Sigmoid colon (tissue), 7 donors: Measurements from ENCODE around the gene SKI. TPM values are rescaled to one million over a fixed set of nuclear protein-coding genes. Genes with fewer than 3 reads are reported as not detected.

Experiments
- DNase-seq: peaks from one replicate; pipeline ENCODE4 v3.0.0-alpha.2; 2019
- H3K27ac ChIP-seq, 4 donors: fragments of 200-600 bp; sonication (generic); one replicate each; pipeline ENCODE4 v1.5.1; 2016 to 2019; ENCODE audit warnings: mild to moderate bottlenecking in 1 of 4
- H3K27me3 ChIP-seq, 3 donors: fragments of 200-600 bp; sonication (generic); one replicate each; pipeline ENCODE4 v1.5.1; 2019; ENCODE audit warnings: mild to moderate bottlenecking in 1 of 3
- H3K36me3 ChIP-seq, 4 donors: fragments of 200-600 bp; sonication (generic); one replicate each; pipeline ENCODE4 v1.5.1; 2016 to 2019
- H3K4me1 ChIP-seq, 4 donors: fragments of 200-600 bp; sonication (generic); one replicate each; pipeline ENCODE4 v1.5.1; 2017 to 2019
- H3K4me3 ChIP-seq, 4 donors: fragments of 200-600 bp; sonication (generic); one replicate each; pipeline ENCODE4 v1.5.1; 2017 to 2019; ENCODE audit warnings: mild to moderate bottlenecking in 2 of 4, moderate library complexity in 1 of 4
- H3K9me3 ChIP-seq, 4 donors: fragments of 200-600 bp in 3 of 4; sonication (generic) in 3 of 4; one replicate each; pipeline versions ENCODE4 v1.5.1 to v1.6.1; 2013 to 2019
- EP300 ChIP-seq, 4 donors: sonication (generic); formaldehyde crosslinking; IDR thresholded peaks; one replicate each; pipeline ENCODE4 v1.6.1; 2017; ENCODE audit warnings: antibody characterized with exemption in 4 of 4
- POLR2A ChIP-seq, 2 donors: fragments of 450-650 bp; IDR thresholded peaks; one replicate each; pipeline ENCODE4 v1.6.1; 2016; ENCODE audit warnings: antibody characterized with exemption in 2 of 2, mild to moderate bottlenecking in 2 of 2, moderate library complexity in 2 of 2
- POLR2AphosphoS5 ChIP-seq, 4 donors: sonication (generic); formaldehyde crosslinking; IDR thresholded peaks; one replicate each; pipeline ENCODE4 v1.6.1; 2017; ENCODE audit warnings: antibody characterized with exemption in 4 of 4
- WGBS, 2 donors: extraction: QIAGEN DNeasy Blood & Tissue Kit; methylation state at CpG; one replicate each; pipeline ENCODE4 v1.1.7; 2013; 5-methylcytosine and 5-hydroxymethylcytosine counted together
- intact Hi-C: fragments of 100-400 bp; cut with DNase I; formaldehyde crosslinking; loops from one replicate; pipeline ENCODE4 v1.15.1; 2023
- polyA plus RNA-seq, 3 donors: library from polyadenylated mRNA; stranded (reverse); fragments of 200-250 nt; gene quantifications; one replicate each; pipeline ENCODE4 v1.2.3, GENCODE V29; 2013
- total RNA-seq, 4 donors: library from RNA; depleted of rRNA; stranded (reverse); fragments of >200 nt; gene quantifications; one replicate each; pipeline ENCODE4 v1.1.0, GENCODE V29; 2016
- TF ChIP-seq, protein P1 (sequence below), 4 experiments: fragments of 450-650 bp in 3 of 4; fragments of 200-600 bp in 1 of 4; IDR thresholded peaks; one replicate each; pipeline ENCODE4 v1.5.1; 2016 to 2019; ENCODE audit warnings: antibody characterized with exemption in 4 of 4, mild to moderate bottlenecking in 3 of 4, moderate library complexity in 2 of 4
- donor health status: healthy with polysubstance abuse.
- donor health status: Bipolar disorder and iron deficiency.
- donor health status: healthy.

The SKI gene
- total and polyA plus RNA-seq, 7 donors = 5.8 to 50.4 (median 19.3) TPM

DNA sequence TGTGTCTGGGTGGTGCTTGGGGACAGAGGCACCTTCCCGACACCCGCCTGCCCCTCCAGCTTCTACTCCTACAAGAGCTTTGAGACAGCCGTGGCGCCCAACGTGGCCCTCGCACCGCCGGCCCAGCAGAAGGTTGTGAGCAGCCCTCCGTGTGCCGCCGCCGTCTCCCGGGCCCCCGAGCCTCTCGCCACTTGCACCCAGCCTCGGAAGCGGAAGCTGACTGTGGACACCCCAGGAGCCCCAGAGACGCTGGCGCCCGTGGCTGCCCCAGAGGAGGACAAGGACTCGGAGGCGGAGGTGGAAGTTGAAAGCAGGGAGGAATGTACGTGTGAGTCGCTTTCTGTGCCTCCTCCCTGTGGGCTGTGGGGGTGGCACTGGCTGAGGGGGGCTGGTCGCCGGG, 75.7 kb downstream of the SKI start:
- peaks cover 0 to 79% (median 64%) of the 10 kb centered on the region in 4 donors for H3K4me1 ChIP-seq
- WGBS, 2 donors = 95 to 97% methylated on average over 26 of the region's 26 CpGs
- H3K36me3 ChIP-seq = peaks cover 10 to 52% (median 38%) of the 10 kb centered on the region in 4 donors
- no peak overlapping the region for H3K4me3 ChIP-seq
- H3K27me3 ChIP-seq = no peaks in the 10 kb centered on the region
- TF ChIP-seq, protein P1, sequence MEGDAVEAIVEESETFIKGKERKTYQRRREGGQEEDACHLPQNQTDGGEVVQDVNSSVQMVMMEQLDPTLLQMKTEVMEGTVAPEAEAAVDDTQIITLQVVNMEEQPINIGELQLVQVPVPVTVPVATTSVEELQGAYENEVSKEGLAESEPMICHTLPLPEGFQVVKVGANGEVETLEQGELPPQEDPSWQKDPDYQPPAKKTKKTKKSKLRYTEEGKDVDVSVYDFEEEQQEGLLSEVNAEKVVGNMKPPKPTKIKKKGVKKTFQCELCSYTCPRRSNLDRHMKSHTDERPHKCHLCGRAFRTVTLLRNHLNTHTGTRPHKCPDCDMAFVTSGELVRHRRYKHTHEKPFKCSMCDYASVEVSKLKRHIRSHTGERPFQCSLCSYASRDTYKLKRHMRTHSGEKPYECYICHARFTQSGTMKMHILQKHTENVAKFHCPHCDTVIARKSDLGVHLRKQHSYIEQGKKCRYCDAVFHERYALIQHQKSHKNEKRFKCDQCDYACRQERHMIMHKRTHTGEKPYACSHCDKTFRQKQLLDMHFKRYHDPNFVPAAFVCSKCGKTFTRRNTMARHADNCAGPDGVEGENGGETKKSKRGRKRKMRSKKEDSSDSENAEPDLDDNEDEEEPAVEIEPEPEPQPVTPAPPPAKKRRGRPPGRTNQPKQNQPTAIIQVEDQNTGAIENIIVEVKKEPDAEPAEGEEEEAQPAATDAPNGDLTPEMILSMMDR (IDR thresholded peaks at IDR 0.05) = no peak
- TF ChIP-seq POLR2AphosphoS5 (IDR thresholded peaks at IDR 0.05) = no peak
- TF ChIP-seq EP300 (IDR thresholded peaks at IDR 0.05) = no peak
- TF ChIP-seq POLR2A (IDR thresholded peaks at IDR 0.05) = no peak
- no peak for DNase-seq
- intact Hi-C loops = no loop called here
- H3K27ac ChIP-seq = peak overlapping the region in 3 of 4 donors; percentile 68 to 76 (median 74)
- no peaks in the 10 kb centered on the region for H3K9me3 ChIP-seq

DNA sequence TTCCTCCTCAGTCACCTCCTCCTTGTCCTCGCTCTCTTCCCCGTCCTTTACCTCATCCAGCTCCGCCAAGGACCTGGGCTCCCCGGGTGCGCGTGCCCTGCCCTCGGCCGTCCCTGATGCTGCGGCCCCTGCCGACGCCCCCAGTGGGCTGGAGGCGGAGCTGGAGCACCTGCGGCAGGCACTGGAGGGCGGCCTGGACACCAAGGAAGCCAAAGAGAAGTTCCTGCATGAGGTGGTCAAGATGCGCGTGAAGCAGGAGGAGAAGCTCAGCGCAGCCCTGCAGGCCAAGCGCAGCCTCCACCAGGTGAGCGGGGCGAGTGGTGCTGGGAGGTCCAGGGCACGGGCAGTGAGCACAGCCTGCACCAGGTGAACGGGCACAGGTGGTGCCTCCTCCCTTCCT, 76.2 kb downstream of the SKI start:
- 94 to 95% methylated on average over 22 of the region's 22 CpGs for WGBS, 2 donors
- Histone ChIP-seq H3K4me1 (peaks cover 0 to 74% (median 59%) of the 10 kb centered on the region in 4 donors), H3K9me3 (no peaks in the 10 kb centered on the region), H3K4me3 (no peak overlapping the region), H3K27me3 (no peaks in the 10 kb centered on the region), H3K27ac (peak overlapping the region; percentile 41 to 76 (median 71)), H3K36me3 (peaks cover 10 to 57% (median 40%) of the 10 kb centered on the region in 4 donors)
- intact Hi-C loops = no loop called here
- DNase-seq = no peak
- no peak for TF ChIP-seq POLR2AphosphoS5 (IDR thresholded peaks at IDR 0.05)
- TF ChIP-seq, protein P1 (IDR thresholded peaks at IDR 0.05) = no peak
- TF ChIP-seq POLR2A (IDR thresholded peaks at IDR 0.05) = no peak
- TF ChIP-seq EP300 (IDR thresholded peaks at IDR 0.05) = no peak

DNA sequence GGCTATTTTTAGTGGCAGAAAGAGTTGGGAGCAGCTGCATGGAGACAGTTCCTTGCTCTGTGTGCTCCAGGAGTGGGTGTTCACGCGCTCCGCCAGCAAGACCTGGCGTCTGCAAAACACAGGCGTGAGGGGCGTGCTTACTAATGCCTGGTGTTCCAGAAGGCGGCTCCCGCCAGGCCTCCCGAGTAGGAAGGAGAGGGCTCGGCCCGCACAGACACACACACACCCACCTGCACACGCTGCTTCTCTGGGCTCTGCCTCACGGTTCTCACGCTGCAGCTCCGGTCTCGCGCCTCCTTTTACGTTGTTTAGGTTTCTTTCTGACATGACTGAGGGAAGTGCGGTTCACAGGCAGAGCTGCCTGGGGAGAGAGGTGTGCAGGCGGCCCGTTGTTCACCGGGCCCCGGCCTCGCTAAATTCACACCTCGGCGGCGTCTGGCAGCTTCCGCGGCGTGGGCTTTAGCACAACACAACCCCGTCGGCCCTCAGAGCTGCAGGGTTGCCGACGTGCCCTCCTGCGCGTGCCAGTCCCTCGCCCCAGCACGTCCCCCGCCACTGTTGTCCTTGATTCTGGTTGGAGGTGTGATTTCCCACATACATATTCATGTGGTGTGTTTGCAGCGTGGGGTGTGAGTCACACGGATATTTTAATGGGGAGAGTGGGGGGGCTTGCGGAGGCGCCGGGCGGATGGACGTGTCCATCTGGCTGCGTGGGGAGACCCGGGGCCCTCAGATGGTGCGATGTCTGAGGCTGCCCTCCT, 77.0 kb downstream of the SKI start:
- no peak overlapping the region for H3K4me3 ChIP-seq
- H3K27ac ChIP-seq = peak overlapping the region; percentile 41 to 76 (median 71)
- 86 to 93% methylated on average over 49 of the region's 49 CpGs for whole genome bisulfite sequencing, 2 donors
- DNase-seq = peak; percentile 91
- TF ChIP-seq POLR2AphosphoS5 (IDR thresholded peaks at IDR 0.05) (peak in 2 of 4 donors; percentile 13 to 15), POLR2A (IDR thresholded peaks at IDR 0.05) (no peak)
- intact Hi-C loops = no loop called here
- H3K36me3 ChIP-seq = peaks cover 10 to 58% (median 40%) of the 10 kb centered on the region in 4 donors
- no peaks in the 10 kb centered on the region for H3K9me3 ChIP-seq
- H3K4me1 ChIP-seq = peaks cover 0 to 67% (median 54%) of the 10 kb centered on the region in 4 donors
- no peaks in the 10 kb centered on the region for H3K27me3 ChIP-seq

DNA sequence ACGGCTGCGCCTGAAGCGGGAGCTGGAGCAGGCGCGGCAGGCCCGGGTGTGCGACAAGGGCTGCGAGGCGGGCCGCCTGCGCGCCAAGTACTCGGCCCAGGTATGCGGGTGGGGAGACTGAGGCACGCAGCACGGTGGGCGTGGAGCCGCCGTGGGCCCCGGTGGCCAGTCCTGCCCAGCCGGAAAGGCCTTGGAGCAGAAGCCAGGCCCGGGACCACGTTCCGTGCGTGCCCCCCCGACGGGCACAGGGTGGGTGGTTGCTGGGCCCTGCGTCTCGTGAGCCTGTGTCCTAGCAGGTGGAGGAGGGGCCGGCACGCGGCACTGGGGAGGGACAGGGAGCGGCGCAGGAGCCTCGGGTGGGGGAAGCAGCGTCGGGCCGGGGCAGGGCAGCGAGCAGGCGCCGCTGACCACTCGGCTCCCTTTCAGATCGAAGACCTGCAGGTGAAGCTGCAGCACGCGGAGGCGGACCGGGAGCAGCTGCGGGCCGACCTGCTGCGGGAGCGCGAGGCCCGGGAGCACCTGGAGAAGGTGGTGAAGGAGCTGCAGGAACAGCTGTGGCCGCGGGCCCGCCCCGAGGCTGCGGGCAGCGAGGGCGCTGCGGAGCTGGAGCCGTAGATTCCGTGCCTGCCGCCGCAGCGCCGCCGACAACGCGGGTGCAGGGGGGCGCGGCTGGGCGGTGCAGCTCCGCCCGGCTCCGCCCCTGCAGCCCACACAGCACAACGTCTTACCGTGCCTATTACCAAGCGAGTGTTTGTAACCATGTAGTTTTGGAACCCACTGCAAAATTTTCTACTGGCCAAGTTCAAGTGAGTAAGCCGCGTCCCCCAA, 78.2 kb downstream of the SKI start:
- Histone ChIP-seq H3K27ac (peak overlapping the region in 2 of 4 donors; percentile 74 to 76), H3K36me3 (peaks cover 10 to 58% (median 40%) of the 10 kb centered on the region in 4 donors)
- 94 to 95% methylated on average over 81 of the region's 81 CpGs for WGBS, 2 donors

More for the DNA sequence above, 78.2 kb downstream of the SKI start:
- Histone ChIP-seq H3K4me3 (no peak overlapping the region), H3K27me3 (no peaks in the 10 kb centered on the region), H3K9me3 (no peaks in the 10 kb centered on the region), H3K4me1 (peaks cover 0 to 67% (median 54%) of the 10 kb centered on the region in 4 donors)
- no peak for DNase-seq
- intact Hi-C loops = no loop called here
- TF ChIP-seq EP300 (IDR thresholded peaks at IDR 0.05) = no peak
- no peak for TF ChIP-seq POLR2AphosphoS5 (IDR thresholded peaks at IDR 0.05)
- TF ChIP-seq POLR2A (IDR thresholded peaks at IDR 0.05) = no peak
- TF ChIP-seq, protein P1 (IDR thresholded peaks at IDR 0.05) = no peak
